ENCODE data around the gene GPC6.

GRCh38 chr13:93628136-93628797, 401.7 kb downstream of the GPC6 start:
- no peak for TF ChIP-seq CTCF (conservative IDR thresholded peaks at IDR 0.05)
- TF ChIP-seq ZFX (IDR thresholded peaks at IDR 0.05): no peak
